ENCODE data around the gene GSK3B.
"Not testable (repeated sequence)": the region's sequence is repeated elsewhere in the genome, so short reads cannot be mapped to it uniquely, and the experiment has no call there.

Gene GSK3B

GRCh38 chr3:119927190-119927589, 167.1 kb downstream of the GSK3B start:
- DNase-seq, result no peak

DNA sequence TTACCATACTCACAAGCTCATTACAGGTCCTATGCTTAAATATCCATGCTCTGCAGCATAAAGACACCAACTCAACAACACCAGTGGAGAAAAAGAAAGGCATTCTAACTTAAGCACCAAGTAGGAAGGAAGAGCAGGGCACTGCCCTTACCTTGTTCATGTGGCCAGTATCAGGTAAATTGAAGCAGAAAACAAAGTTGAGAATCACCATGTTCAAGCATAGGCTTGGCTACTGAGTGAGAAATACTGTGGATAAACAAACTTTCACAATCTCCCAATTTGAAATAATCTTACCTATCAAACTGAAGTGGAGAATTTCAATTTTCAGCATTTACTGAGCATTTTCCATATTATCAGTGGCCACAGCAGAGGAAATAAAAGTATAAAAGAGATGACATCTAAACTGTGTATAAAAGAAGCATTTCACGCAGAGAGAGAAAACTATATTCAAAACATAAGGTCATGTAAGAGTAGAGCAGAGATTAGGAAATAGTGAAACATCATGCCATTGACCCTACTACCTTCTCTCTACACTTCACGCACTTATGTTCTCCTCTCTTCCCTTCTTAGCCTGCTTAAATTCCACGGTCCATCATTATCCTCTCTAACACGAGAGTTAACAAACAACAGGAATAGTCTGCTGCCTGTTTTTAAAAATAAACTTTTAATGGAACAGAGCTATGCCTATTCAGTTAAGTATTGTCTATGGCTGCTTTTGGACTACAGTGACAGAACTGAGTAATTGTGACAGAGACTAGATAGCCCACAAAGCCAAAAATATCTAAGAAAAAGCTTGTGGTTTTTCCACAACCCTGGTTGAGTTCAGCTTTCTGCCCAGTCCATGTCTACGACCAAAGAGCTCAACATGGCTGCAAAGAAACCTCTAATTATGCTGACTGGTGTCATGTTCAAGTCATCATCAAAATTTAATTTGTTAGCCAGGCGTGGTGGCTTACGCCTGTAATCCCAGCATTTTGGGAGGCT, 169.8 kb downstream of the GSK3B start:
- DNase-seq, result no peak

DNA sequence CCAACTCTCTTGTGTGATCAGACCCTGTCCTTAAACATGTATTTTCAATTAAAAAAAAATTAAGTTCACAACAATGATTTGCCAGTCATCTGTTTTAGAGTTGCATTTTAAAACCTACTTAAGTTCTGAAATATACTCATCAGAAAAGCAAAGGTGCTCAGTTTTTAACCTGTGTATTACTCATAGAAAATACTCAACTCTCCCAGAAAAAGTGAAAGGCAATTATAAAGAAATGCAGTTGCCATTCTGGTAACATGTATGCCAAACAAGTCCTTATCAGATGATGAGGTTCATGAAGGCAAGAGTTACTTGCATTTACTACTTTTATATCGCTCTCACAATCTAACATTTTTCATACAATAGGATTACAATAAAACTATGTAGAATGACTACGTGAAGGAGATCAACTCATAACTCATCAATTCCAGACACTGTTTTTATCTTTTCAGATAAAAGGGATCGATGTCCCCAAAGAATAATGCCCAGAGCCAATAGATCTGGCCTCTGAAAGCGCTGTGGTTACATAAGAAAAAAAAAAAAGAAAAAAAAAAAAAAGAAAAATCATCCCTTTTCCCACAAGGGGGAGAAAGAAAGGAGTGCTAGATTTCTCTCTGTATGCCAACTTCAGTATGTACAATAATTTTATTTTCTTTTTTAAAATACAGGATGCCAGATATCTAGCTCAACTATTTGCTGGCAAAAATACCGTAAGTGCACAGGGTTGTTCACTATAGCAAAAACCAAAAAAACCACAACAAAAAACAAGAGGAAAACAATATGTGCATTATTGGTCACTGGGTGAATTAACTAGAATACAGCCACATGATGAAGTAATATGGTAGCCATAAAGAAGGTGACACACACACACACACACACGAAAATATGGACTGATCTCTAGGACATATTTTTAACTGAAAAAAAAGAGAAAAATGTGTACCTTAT, 175.0 kb downstream of the GSK3B start:
- no peak for DNase-seq

DNA sequence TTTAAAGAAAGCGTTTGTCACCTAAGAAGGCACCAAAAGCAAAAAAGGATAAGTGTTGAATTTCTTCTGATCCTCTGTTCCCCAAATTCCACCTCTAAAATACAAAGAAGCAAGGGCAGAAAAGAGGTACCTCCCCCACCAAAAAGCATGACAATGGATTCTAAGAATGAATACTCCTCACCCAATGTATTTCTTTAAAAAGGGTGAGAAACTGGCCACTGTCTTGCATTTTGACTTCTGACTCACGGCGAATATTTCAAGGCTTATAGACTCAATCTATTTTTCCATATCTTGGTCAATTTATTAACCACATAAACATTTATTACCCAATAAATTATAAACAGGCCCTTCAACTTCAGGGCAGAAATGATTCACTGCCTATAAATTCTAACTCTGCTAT, 181.2 kb downstream of the GSK3B start:
- no peak for DNase-seq

GRCh38 chr3:119912220-119912619, 182.0 kb downstream of the GSK3B start:
- no peak for DNase-seq

DNA sequence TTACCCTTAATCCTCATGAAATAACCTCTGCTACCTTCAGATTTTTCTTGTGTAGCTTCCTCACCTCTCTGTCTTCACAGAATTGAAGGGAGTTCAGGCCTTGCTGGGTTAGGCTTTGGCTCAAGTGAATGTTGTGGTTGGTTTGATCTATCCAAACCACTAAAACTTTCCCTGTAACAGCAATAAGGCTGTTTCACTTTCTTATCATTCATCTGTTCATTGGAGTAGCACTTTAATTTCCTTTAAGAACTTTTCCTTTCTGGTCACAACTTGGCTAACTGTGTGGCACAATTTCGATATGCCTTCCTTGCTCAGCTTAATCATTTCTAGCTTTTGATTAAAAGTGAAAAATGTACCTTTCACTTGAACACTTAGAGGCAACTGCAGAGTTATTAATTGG, 182.5 kb downstream of the GSK3B start:
- no peak for DNase-seq

DNA sequence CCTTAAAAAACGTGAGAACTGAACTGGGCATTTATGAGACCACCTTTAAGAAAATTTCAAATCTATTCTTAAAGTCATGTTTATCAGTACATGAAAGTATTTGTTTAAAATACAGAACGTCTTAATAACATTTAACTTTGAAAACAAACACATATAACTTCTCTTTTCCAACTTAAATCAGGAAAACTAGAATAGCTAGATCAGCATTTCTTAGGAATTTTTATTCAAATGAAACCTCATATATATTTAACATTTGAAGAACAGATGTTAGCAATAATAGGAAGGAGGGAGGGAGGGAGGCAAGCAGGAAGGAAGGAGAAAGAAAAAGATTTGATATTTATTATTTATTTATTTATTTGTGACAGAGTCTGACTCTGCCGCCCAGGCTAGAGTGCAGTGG, 192.2 kb downstream of the GSK3B start:
- no peak for DNase-seq

GRCh38 chr3:119901148-119901547, 193.1 kb downstream of the GSK3B start:
- no peak for DNase-seq

DNA sequence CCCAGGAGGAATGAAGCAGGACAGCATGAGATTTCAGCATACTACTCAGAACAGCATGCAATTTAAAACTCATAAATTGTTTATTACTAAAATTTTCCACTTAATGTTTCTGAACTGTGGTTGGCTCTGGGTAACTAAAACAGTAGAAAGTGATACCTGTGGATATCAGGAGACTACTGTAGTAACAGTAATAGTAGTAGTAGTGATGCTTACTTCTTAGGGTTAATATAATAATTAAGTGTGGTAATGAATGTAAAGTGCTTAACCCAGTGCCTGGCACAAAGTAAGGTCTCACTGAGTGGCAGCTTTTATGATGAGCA, 195.1 kb downstream of the GSK3B start:
- DNase-seq, result no peak

GRCh38 chr3:119898478-119899191, 195.6 kb downstream of the GSK3B start:
- DNase-seq, result no peak

- DNase-seq, result no peak
Observed at GRCh38 chr3:119894195-119894594, 200.1 kb downstream of the GSK3B start.

DNA sequence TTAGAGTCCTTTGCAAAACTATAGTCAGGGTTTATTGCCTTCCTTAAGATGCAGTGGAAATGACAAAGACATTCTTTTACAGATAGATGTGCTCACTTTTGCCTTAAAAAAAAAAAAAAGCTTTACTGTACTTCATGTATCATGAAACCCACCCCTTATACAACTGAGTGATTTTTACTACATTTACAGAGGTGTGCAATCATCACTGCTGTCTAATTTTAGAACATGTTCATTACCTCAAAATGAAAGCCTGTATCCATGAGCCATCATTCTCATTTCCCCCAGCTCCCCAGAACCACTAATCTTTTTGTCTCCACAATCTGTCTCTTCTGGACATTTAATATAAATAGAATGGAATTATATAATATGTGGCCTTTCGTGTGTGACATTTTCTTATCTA, 200.5 kb downstream of the GSK3B start:
- DNase-seq, result no peak

GRCh38 chr3:119891944-119892721, 202.1 kb downstream of the GSK3B start:
- DNase-seq, result peak in 1 of 2 donors; percentile 56

- not testable (repeated sequence) for DNase-seq
Observed at GRCh38 chr3:119888681-119889080, 205.6 kb downstream of the GSK3B start.

GRCh38 chr3:119885746-119886530, 208.3 kb downstream of the GSK3B start:
- no peak for DNase-seq

GRCh38 chr3:119884161-119884557, 210.1 kb downstream of the GSK3B start:
- no peak for DNase-seq

DNA sequence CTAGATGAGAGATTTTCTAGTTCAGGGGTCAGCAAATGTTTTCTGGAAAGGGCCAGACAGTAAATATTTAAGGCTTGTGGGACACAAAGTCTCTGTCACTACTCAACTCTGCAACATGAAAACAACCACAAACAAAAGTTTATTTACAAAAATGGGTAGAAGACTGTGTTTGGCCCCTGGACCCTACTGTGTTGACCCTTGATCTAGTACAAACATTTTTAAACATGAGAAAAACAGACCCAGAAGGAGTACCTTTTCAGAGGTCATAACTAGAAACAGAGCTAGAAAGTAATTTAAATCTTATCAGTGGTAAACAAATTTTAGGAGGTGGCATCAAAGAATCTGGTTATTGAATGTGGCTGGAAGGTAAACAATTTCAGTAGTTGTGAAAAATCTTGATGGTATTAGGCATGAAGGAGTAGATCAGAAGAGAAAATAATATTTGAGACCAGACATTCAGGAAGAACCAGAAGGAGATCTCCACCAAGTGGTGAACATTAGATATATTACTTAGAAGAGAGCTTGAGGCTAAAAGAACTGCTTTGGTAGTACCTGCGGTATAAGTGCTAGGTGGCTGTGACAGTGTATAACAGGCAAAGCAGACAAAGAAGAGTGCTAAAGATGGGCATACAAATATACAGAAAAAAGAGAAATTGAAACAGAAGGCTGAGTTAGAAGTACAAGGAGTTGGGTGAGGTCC, 210.6 kb downstream of the GSK3B start:
- no peak for DNase-seq

DNA sequence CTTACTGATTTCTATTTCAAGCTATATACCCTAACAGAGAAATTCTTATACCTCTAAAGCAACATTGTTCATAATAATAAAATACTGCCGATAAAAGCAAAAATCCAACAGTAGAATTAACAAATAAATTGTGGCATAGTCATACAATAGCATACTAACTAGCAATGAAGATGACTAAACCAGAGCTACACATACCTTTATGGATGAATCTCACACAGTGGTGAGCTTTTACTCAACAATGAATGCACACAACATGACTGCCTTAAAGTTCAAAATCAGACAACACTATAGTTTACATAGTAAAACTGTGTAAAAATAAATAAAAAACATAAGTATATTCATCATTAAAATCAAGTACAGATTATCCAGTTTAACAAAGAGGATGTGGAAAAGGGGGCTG, 213.3 kb downstream of the GSK3B start:
- no peak for DNase-seq

DNA sequence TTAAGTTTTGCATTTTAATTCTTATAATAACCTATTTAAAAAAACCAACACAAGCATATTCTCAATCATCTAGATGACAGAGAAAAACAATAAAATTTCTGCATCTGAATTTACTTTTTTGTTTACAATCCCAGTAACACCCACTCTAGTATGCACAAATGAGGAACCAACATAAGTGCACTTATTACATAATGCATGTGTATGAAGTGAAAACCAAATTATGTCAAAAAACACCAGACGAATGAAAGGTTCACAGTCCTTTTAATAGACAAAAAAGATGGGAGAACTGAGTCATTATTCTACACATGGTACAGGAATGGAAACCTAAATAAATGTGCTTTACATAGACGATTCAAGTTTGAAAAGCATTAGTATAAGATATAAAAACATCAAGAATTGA, 220.6 kb downstream of the GSK3B start:
- DNase-seq, result no peak

DNA sequence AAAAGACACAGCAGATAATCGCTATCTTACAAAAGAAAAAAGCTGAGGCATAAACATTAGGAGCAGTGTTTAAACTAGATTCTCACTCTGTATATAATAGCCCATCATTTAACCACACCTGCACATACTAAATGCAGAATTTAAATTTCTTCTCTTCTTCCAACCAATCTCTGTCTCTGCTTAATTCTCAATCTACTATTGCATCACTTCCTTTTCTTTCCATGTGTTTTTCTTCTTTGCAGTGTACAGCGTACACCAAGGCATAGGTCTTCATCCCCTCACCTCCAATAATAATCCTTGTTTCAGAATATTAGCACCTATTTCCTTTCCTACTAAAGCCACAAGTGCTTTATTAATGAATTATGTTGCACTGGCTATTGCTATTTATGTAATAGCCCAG, 221.5 kb downstream of the GSK3B start:
- no peak for DNase-seq

GRCh38 chr3:119871571-119871970, 222.7 kb downstream of the GSK3B start:
- no peak for DNase-seq
